DMS79 (cell line): ENCODE results near the gene KRTAP2-4.
"Not testable (repeated sequence)": the region's sequence is repeated elsewhere in the genome, so short reads cannot be mapped to it uniquely, and the experiment has no call there.

ENCODE experiments used
- DNase-seq: peaks from one replicate; lab custom pipeline; 2025; lab: John Stamatoyannopoulos, UW

Gene KRTAP2-4, protein sequence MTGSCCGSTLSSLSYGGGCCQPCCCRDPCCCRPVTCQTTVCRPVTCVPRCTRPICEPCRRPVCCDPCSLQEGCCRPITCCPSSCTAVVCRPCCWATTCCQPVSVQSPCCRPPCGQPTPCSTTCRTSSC

DNA sequence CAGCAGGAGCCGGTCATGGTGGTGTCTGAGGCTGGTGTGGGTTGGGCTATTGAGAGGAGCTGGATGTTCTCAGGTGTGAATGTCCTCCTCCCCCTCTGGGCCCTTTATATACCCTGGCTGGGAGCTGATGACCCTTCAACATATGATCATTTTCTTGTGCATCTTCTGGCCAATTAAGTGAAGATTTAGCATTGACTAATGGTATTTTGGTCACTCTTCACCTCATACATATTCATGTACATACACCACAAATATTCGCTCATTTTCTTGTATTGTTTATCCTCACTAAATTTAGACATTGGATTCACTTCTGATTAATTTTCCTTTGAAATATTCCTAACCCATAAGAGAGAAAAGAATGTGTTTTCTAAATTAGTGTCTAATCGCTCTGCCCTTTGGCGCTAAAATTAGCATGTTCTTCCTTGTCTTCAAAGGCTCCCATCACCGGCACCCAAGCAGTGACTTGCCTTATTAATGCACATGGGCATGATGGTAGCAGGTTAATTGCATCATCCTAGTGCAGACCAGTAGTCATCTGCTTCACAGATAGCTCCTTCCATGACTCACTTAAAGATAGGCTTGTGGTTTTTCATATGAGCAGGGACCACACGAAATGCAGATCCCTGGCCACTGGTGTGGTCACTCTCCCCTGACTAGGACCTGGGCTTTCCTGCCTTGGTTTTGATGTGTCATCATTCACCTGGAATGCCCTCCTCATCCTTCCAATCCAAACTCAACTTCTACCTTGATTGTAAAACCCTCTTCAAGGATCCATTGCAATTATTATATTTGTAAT is at the start of gene KRTAP2-4:
Gene KRTAP2-4 (minus strand): TSS at position 51 of the 796 bp plus-strand sequence. CDS start 34 bp downstream, at position 17.
- DNase-seq: no peak

DNA sequence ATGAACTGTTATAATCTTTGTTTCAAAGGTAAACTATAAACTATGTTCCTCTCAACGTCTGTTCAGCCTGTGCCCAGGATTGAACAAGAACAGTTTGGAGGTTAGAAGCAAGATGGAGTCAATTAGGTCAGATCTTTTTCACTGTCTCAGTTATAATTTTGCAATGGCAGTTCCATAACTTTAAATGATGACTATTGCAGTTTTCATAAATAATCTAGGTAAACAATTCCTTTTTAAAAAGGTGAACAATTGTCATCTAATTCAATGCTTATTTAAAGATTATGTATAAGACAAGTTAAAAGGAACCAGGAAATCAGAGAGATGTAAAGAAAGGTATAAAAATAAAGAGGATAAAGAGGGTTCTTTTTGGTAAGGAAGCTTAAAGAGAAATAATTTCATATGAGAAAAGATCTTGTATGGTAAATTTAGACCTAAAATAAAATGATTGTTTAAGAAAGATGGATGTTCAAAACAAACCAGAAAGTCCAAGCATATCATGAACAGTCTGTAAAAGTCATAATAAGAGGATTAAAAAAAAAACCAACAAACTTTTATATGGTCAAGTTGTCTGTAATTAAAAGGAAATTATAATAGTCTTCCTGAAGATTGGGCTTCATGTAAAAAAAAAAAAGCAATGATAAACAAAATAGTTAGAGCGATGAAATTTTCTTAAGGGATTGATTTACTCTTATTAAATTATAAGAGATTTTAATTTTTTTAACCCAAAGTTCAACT is 45.6 kb upstream of the KRTAP2-4 start:
- DNase-seq: no peak

DNA sequence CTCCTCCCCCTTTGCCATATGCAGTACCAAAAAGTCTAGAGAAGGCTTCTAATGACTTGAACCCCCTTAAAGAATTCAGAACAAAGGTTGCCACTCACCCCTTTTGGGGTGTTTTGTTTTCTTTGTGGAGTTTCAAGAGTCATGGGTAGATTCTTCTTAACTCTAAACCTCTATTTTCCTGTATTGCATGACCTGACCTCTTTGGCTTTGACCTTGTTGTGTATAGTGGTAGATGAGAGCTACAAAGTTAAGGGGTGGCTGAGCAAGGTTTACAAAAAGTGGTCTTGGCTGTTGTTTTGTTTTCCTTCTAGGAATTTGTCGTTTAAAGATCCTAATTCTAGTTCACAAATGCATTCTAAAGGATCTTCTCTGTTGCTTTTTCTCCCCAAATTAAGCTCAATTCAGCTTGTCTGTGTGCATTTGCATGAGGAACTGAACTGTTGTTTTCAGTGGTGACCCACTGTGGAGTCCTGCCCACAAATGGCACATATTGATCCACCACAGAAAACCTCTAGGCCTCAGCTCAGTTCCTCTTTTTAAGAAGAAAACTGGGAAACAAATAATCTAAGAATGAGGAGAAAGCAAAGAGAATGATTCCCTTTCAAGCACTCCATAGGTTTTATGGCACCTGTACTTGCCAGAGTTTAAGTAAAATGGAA is 43.2 kb upstream of the KRTAP2-4 start:
- not testable (repeated sequence) for DNase-seq

DNA sequence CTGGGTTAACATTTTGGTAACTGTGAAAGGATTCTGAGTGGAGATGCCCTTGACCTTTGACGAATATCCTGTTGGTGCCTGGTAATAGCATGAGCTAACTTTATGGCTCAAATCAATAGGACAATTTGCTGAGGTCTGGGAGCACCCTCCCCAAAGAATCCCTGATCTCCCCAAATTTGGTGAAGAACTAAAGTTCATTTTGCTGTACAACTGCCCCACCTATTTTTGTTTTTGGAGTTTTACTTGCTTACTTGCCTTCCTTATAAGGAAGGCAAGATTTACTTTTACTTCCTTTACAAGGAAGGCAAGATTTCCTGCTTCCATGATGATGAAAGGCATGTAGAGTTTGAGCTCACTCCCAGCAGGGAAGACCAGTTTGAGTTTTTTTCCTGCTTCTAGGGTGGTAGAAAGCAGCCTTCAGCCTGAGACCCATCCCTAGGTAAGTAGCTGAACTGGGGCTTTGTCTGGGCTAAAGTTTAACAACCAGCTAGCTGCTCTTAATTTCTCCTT is 42.3 kb upstream of the KRTAP2-4 start:
- DNase-seq: no peak

DNA sequence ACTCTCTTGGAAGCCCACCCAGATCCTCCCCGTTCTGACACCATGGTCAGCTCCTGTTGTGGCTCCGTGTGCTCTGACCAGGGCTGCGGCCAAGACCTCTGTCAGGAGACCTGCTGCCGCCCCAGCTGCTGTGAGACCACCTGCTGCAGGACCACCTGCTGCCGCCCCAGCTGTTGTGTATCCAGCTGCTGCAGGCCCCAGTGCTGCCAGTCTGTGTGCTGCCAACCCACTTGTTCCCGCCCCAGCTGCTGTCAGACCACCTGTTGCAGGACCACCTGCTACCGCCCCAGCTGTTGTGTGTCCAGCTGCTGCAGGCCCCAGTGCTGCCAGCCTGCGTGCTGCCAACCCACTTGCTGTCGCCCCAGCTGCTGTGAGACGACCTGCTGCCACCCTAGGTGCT is 39.7 kb upstream of the KRTAP2-4 start, which contains the start of gene KRTAP4-9:
Gene KRTAP4-9 (plus strand): TSS at position 43 of the 400 bp plus-strand sequence. CDS start 0 bp downstream, at position 43.
- DNase-seq: not testable (repeated sequence)

DNA sequence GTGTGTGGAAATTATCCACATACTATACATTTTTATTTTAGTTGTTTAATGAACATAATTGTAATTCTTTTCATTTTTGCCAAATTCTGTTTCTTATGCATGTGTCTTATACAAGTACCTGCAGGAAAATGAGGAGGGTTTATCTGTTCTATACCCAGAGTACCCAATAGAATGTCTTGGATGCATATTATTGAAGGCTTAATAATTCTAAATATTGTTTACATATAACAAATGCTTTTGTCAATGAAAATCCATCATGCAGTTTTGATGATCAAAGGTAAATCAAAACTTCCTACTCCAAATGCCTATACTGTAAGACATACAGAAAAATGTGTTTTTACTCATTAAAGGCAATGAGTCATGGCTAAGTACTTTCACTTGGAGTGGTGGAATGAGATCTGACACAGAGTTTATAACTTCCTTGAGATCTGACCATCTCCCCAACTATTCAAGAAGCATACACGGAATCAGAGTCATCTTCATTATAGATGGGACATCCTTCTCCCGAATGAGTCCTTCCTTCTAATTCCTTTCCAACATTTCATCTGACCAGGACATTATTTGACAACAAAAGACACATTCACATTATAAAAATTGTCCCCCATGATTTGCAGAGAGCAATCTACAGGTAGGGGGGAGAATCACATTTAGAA is 38.8 kb upstream of the KRTAP2-4 start:
- not testable (repeated sequence) for DNase-seq

DNA sequence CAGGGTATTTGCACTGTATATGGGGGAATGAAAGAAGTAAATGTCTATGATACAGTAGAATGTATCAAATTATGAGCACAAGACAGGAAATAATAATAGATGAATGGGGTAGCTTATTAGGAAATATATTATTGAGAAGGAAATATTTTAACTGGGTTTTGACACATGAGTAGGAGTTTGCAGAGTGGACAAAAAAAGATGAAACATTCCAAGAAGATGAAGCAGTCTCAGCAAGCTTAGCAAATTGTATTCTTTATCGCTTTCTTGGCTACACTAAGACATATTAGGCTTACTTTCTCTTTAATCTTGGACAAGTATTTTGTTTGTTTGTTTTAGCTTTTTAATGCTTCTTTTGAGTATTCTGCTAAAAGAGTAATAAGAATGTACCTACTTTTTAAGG is 38.2 kb upstream of the KRTAP2-4 start:
- DNase-seq: no peak

DNA sequence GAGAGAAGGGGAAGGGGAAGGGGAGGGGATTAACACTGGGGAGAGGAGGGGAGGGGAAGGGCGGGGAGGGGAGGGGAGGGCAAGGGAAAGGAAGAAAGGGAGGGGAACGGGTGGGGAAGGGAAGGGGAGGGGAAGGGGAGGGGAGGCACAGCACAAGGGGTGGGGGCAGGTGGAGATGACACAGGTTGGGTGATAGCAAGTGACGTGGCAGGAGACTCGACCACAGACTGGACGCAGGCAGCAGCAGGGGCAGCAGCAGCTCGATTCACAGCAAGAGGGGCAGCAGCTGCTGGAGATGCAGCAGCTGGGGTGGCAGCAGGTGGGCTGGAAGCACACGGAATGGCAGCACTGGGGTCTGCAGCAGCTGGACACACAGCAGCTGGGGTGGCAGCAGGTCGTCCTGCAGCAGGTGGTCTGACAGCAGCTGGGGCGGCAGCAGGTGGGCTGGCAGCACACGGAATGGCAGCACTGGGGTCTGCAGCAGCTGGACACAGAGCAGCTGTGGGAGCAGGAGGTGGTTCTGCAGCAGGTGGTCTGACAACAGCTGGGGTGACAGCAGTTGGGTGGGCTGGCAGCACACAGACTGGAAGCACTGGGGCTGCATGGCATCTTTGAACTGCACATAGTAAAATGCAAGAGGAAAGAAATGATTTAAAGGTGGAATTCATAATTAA is 36.0 kb upstream of the KRTAP2-4 start, which contains the start of gene KRTAP4-16:
Gene KRTAP4-16 (minus strand): TSS at position 624 of the 674 bp plus-strand sequence. CDS start 0 bp downstream, at position 624.
- no peak for DNase-seq

DNA sequence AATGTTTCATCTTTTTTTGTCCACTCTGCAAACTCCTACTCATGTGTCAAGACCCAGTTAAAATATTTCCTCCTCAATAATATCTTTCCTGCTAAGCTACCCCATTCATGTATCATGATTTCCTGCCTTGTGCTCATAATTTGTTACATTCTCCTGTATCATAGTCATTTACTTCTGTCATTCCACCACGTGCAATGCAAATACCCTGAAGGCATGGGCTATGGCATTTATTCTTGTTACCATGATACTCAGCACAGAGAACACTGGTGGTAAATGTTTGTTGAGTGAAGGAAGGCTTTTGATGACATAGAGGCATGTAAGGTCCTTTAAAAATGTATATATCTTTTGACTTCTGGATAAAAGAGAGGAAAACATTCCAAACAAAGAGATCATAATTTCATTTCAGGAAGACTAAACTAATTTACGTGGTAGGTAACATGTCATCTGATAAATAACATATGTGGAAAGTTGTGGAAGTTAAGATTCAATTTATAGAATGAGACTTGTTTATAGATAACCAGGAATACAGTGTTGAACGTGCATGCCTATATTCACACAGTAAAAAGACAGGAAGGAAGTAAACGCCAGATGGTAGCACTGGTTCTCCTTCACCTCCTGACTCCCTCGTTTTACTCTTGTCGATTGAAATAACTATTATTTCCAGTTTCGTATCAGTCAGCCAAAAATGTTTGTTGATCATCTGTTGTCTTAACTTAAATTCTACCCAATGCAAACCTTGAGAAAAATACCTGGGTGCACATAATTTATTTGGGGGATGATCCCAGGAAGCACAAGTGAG is 34.2 kb upstream of the KRTAP2-4 start:
- not testable (repeated sequence) for DNase-seq

DNA sequence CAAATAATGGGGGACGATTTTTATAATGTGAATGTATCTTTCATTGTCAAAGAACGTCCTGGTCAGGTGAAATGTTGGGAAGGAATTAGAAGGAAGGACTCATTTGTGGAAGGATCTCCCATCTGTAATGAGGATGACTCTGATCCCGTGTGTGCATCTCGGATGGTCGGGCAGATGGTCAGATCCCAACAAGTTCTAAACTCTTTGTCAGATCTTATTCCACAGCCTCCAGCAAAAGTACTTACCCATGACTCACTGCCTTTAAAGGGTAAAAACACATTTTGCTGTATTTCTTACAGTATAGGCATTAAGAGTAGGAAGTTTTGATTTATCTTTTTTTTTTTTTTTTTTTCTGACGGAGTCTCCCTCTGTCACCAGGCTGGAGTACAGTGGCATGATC is 32.8 kb upstream of the KRTAP2-4 start:
- no peak for DNase-seq

DNA sequence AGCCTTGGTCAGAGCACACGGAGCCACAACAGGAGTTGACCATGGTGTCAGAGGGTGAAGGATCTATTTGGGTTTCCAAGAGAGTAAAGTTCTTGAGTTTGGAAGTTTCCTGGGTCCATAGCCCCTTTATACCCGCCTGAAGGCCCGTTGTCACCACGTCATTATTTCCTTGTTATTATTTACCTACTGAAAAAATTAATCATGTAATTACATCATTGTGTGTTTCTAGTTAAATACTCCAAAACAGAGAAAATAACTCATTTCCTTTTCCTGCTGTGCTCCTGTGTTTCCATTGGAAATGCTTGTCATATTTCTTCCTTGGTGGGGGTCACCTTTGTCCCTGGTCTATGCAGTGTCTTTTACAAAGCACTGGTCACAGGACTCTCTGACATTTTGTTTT is 32.4 kb upstream of the KRTAP2-4 start, which contains the start of gene KRTAP4-8:
Gene KRTAP4-8 (minus strand): TSS at position 101 of the 400 bp plus-strand sequence. CDS start 58 bp downstream, at position 43.
- DNase-seq: no peak

DNA sequence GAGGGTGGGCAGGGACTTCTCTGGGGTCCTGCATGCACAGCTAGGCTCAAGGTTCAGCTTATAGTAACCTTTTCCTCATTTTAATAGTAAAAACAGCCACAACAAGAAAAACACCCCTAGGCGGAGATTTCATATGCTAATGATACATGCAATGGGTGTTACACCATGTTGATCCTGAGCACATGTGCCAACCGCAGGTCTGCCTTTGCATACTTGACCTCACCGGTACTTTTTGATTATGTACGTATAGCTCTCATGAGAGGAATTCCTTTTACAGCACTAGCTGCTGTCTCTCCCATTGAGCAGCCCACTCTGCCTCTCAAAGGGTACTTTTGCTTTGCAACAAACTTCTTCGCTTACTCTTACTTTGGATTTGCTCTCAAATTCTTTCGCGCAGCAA is 30.4 kb upstream of the KRTAP2-4 start:
- DNase-seq: no peak

DNA sequence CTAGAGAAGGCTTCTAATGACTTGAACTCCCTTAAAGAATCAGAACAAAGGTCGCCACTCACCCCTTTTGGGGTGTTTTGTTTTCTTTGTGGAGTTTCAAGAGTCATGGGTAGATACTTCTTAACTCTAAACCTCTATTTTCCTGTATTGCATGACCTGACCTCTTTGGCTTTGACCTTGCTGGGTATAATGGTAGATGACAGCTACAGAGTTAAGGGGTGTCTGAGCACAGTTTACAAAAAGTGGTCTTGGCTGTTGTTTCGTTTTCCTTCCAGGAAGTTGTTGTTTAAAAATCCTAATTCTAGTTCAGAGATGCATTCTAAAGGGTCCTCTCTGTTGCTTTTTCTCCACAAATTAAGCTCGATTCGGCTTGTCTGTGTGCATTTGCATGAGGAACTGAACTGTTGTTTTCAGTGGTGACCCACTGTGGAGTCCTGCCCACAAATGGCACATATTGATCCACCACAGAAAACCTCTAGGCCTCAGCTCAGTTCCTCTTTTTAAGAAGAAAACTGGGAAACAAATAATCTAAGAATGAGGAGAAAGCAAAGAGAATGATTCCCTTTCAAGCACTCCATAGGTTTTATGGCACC is 23.2 kb upstream of the KRTAP2-4 start:
- DNase-seq: not testable (repeated sequence)

DNA sequence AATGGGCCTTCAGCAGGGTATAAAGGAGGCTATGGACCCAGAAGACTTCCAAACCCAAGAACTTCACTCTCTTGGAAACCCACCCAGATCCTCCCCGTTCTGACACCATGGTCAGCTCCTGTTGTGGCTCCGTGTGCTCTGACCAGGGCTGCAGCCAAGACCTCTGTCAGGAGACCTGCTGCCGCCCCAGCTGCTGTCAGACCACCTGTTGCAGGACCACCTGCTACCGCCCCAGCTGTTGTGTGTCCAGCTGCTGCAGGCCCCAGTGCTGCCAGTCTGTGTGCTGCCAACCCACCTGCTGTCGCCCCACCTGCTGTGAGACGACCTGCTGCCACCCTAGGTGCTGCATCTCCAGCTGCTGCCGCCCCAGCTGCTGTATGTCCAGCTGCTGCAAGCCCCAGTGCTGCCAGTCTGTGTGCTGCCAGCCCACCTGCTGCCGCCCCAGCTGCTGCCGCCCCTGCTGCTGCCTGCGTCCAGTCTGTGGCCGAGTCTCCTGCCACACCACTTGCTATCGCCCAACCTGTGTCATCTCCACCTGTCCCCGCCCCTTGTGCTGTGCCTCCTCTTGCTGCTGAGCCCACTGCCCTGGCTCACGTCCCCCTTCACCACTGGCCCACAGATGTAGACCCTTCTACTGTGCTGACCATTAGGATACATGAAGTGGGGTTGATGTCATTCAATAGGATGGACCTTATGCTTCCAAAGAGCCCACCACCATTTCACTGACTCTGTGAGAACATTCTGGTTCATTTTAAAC is 18.6 kb upstream of the KRTAP2-4 start, which contains the start of gene KRTAP4-7:
Gene KRTAP4-7 (plus strand): TSS at position 51 of the 757 bp plus-strand sequence. CDS start 57 bp downstream, at position 108.
- DNase-seq: not testable (repeated sequence)

DNA sequence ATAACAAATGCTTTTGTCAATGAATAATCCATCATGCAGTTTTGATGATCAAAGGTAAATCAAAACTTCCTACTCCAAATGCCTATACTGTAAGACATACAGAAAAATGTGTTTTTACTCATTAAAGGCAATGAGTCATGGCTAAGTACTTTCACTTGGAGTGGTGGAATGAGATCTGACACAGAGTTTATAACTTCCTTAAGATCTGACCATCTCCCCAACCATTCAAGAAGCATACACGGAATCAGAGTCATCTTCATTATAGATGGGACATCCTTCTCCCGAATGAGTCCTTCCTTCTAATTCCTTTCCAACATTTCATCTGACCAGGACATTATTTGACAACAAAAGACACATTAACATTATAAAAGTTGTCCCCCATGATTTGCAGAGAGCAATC is 17.7 kb upstream of the KRTAP2-4 start:
- DNase-seq: not testable (repeated sequence)

DNA sequence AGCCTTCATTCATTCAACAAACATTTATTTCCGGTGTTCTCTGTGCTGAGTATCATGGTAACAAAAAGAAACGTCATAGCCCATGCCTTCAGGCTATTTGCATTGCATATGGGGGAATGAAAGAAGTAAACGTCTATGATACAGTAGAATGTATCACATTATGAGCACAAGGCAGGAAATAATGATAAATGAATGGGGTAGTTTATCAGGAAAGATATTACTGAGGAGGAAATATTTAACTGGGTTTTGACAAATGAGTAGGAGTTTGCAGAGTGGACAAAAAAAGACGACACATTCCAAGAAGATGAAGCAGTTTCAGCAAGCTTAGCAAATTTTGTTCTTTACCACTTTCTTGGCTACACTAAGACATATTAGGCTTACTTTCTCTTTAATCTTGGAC is 16.9 kb upstream of the KRTAP2-4 start:
- DNase-seq: no peak

DNA sequence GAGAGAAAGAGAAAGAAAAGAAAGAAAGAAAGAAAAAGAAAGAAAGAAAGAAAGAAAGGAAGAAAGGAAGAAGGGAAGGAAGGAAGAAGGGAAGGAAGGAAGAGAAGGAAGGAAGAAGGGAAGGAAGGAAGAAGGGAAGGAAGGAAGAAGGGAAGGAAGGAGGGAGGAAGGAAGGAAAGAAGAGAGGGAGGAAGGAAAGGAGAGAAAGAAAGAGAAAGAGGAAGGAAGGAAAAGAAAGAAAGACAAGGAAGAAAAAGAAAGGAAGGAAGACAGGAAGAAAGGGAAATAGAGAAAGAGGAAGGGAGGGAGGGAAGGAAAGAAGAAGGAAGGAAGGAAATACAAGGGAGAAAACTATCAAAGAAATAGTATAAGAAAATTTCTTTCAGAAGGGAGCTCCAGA is 11.1 kb upstream of the KRTAP2-4 start:
- no peak for DNase-seq

DNA sequence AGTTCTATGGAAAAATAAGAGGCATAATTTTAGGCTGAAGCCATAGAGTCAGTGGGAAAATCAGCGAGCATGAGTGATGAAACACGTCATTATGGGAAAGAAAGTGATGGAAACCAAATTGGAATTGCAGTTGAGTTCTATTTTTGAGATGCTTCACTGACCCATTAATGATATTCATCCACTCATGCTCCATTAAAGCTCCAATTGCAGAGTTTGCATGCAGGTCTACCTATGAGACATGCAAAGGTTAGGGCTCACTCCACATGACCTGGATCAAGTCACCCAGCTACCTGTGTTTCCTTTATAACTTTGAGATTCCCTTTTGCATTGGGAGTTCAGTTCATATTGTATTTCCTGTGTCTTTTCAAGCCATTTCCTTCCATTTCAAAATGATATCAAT is 8.0 kb upstream of the KRTAP2-4 start:
- peak; percentile 6 for DNase-seq
